A549 (cell line): ENCODE data around the gene CALML5. TPM values are rescaled to one million over a fixed set of nuclear protein-coding genes. Genes with fewer than 3 reads are reported as not detected.

Experiments
- ATAC-seq, 2 experiments: fragments of 200-7000 bp in 1 of 2; fragments of >200 bp in 1 of 2; cut with Nextera tagmentation in 1 of 2; cut with Tn5 transposase in 1 of 2; 3 replicates each; pipeline versions ENCODE4 v1.8.0 to v1.9.1; 2018 to 2020; ENCODE audit warnings: mild to moderate bottlenecking in 1 of 2, moderate library complexity in 1 of 2
- CTCF ChIA-PET: fragments of 300-600 bp; sonication (Branson Sonifier 250); formaldehyde crosslinking; extraction: SDS; loops from one replicate; lab custom pipeline; 2021; ENCODE audit warnings: antibody characterized with exemption, inconsistent platforms; lab: Yijun Ruan, JAX
- POLR2A ChIA-PET: fragments of 350-600 bp; formaldehyde crosslinking; extraction: SDS; loops from one replicate; lab custom pipeline; 2021; ENCODE audit warnings: antibody characterized with exemption, inconsistent platforms; lab: Yijun Ruan, JAX
- DNase-seq, 2 experiments: peaks; one replicate each; pipeline versions ENCODE4 v3.0.0 to v3.0.0-alpha.2; 2011 to 2016; ENCODE audit warnings: low read depth in 1 of 2, low spot score in 1 of 2
- FAIRE-seq: peaks from 2 replicates; lab custom pipeline; 2011; peaks lifted over from hg19 to GRCh38; lab: Jason Lieb, UNC
- H3K27ac ChIP-seq, 2 experiments: fragments of >200 bp; sonication (Bioruptor Twin); formaldehyde crosslinking; 3 replicates each; pipeline ENCODE4 v1.5.1; 2016 to 2017
- H3K4me1 ChIP-seq: fragments of >200 bp; sonication (Bioruptor Twin); formaldehyde crosslinking; 3 replicates; pipeline ENCODE4 v1.6.1; 2016
- H3K4me2 ChIP-seq: fragments of >200 bp; sonication (Bioruptor Twin); formaldehyde crosslinking; 3 replicates; pipeline ENCODE4 v1.6.1; 2016
- H3K4me3 ChIP-seq: fragments of >200 bp; sonication (Bioruptor Twin); formaldehyde crosslinking; 3 replicates; pipeline ENCODE4 v1.5.1; 2016
- H3K9me3 ChIP-seq: fragments of >200 bp; sonication (Bioruptor Twin); formaldehyde crosslinking; 3 replicates; pipeline ENCODE4 v1.6.1; 2016
- CBX8 ChIP-seq: fragments of 200-600 bp; sonication (generic); IDR thresholded peaks from 2 replicates; pipeline ENCODE4 v1.6.1; 2016
- CEBPB ChIP-seq, 2 experiments: fragments of >200 bp in 1 of 2; sonication (Bioruptor Twin) in 1 of 2; formaldehyde crosslinking in 1 of 2; IDR thresholded peaks; 2 replicates each; pipeline ENCODE4 v1.6.1; 2012 to 2016
- CTCF ChIP-seq: fragments of >200 bp; sonication (Bioruptor Twin); formaldehyde crosslinking; IDR thresholded peaks from 3 replicates; pipeline ENCODE4 v1.5.1; 2016
- EP300 ChIP-seq, 2 experiments: fragments of >200 bp; sonication (Bioruptor Twin); formaldehyde crosslinking; IDR thresholded peaks; 2 replicates in 1 of 2; 3 replicates in 1 of 2; pipeline ENCODE4 v1.6.1; 2016 to 2017
- ESRRA ChIP-seq: fragments of 150-350 bp; IDR thresholded peaks from 2 replicates; pipeline ENCODE4 v1.6.1; 2014; ENCODE audit warnings: mild to moderate bottlenecking, low read length, borderline replicate concordance
- FOSB ChIP-seq: fragments of 250-450 bp; sonication (Bioruptor Pico); IDR thresholded peaks from 2 replicates; pipeline ENCODE4 v1.5.0; 2020; ENCODE audit warnings: mild to moderate bottlenecking, moderate library complexity
- JUNB ChIP-seq: fragments of >200 bp; sonication (Bioruptor Twin); formaldehyde crosslinking; IDR thresholded peaks from 2 replicates; pipeline ENCODE4 v1.6.1; 2016
- KDM5A ChIP-seq: fragments of 200-600 bp; sonication (generic); IDR thresholded peaks from 2 replicates; pipeline ENCODE4 v1.6.1; 2016; ENCODE audit warnings: antibody characterized with exemption, mild to moderate bottlenecking
- MYC ChIP-seq: IDR thresholded peaks from 2 replicates; pipeline ENCODE4 v1.6.1; 2012; ENCODE audit warnings: mild to moderate bottlenecking, inconsistent platforms, low read length, improper control_type of control experiment, borderline replicate concordance
- NFE2L2 ChIP-seq: fragments of 150-350 bp; conservative IDR thresholded peaks from 2 replicates; pipeline ENCODE4 v1.6.1; 2014; ENCODE audit warnings: low read length
- POLR2A ChIP-seq: IDR thresholded peaks from 2 replicates; pipeline ENCODE4 v1.6.1; 2012; ENCODE audit warnings: mild to moderate bottlenecking, low read length
- RAD21 ChIP-seq, 2 experiments: fragments of >200 bp in 1 of 2; sonication (Bioruptor Twin) in 1 of 2; formaldehyde crosslinking in 1 of 2; IDR thresholded peaks in 1 of 2; conservative IDR thresholded peaks in 1 of 2; 2 replicates in 1 of 2; 3 replicates in 1 of 2; pipeline ENCODE4 v1.6.1; 2012 to 2018; ENCODE audit warnings: inconsistent platforms in 1 of 2
- REST ChIP-seq: fragments of 200-600 bp; sonication (generic); IDR thresholded peaks from 2 replicates; pipeline ENCODE4 v1.6.1; 2016; ENCODE audit warnings: antibody characterized with exemption, mild to moderate bottlenecking, moderate library complexity
- RFX5 ChIP-seq: fragments of 450-650 bp; IDR thresholded peaks from 2 replicates; pipeline ENCODE4 v1.7.1; 2014; ENCODE audit warnings: antibody characterized with exemption, mild to moderate bottlenecking, moderate library complexity
- ZC3H11A ChIP-seq: fragments of 450-650 bp; IDR thresholded peaks from 2 replicates; pipeline ENCODE4 v1.6.1; 2014; ENCODE audit warnings: antibody characterized with exemption, mild to moderate bottlenecking
- ZNF302 ChIP-seq: fragments of 250-450 bp; sonication (Bioruptor Pico); IDR thresholded peaks from 2 replicates; pipeline ENCODE4 v1.9.0; 2021; ENCODE audit warnings: inconsistent platforms, mild to moderate bottlenecking, moderate library complexity
- ZSCAN20 ChIP-seq: fragments of 250-450 bp; sonication (Bioruptor Pico); IDR thresholded peaks from 2 replicates; pipeline ENCODE4 v1.8.0; 2022; ENCODE audit warnings: mild to moderate bottlenecking, moderate library complexity
- WGBS: methylation state at CpG from one replicate; pipeline ENCODE4 v1.1.6; 2017; ENCODE audit errors: missing lambda C conversion rate; 5-methylcytosine and 5-hydroxymethylcytosine counted together
- polyA plus RNA-seq, 4 experiments: library from polyadenylated mRNA; depleted of rRNA in 3 of 4; stranded (reverse); fragments of >200 nt; fragmentation: RNase III in 1 of 4; extraction: RNeasy Plus Mini Kit Qiagen cat#74134 plus additional on column Dnase treatment in 1 of 4; gene quantifications; 2 replicates in 3 of 4; 3 replicates in 1 of 4; pipeline ENCODE4 v1.2.3, GENCODE V29; 2011 to 2017

Gene CALML5
- polyA plus RNA-seq, 2 of the 4 experiments (the other 2 are of a cell fraction) = not detected

GRCh38 chr10:5497289-5497688 is 2.1 kb downstream of the CALML5 start:
- ATAC-seq (no peak), DNase-seq (no peak), FAIRE-seq (peak; percentile 68)
- ChIA-PET POLR2A (no interaction called here), CTCF (no interaction called here)
- Histone ChIP-seq H3K4me1 (peaks cover 14% of the 10 kb centered on the region), H3K4me2 (no peak overlapping the region), H3K4me3 (no peak overlapping the region), H3K27ac (no peak overlapping the region), H3K9me3 (peaks cover 6% of the 10 kb centered on the region; the same call in 1 of the 3 replicates)
- 71% methylated on average over 6 of the region's 6 CpGs for WGBS
- TF ChIP-seq CBX8 (no peak), RAD21 (conservative IDR thresholded peaks at IDR 0.05 in 1 of 2, IDR thresholded peaks at IDR 0.05 in 1 of 2) (no peak), ZNF302 (CRISPR knock-in tag) (no peak)

GRCh38 chr10:5496261-5497250 is 2.8 kb downstream of the CALML5 start:
- CTCF ChIA-PET = interaction anchor here (1.3 kb wide), 1 partner anchor 126 kb away, joined by 3 read pairs; no protein-coding TSS in a partner anchor
- H3K9me3 ChIP-seq = peaks cover 13% of the 10 kb centered on the region; the same call in 2 of the 3 replicates
- no peak overlapping the region for H3K4me2 ChIP-seq
- WGBS = 92% methylated on average over 15 of the region's 25 CpGs
- DNase-seq (no peak), ATAC-seq (no peak), FAIRE-seq (no peak)
- POLR2A ChIA-PET = no interaction called here
- H3K4me3 ChIP-seq = no peak overlapping the region
- TF ChIP-seq ESRRA (no peak), NFE2L2 (no peak), JUNB (no peak), MYC (no peak), ZC3H11A (no peak), ZNF302 (CRISPR knock-in tag) (no peak), KDM5A (no peak), ZSCAN20 (CRISPR knock-in tag) (no peak), FOSB (CRISPR knock-in tag) (no peak), REST (no peak), CTCF (no peak), CEBPB (IDR thresholded peaks at IDR 0.05) (no peak), RFX5 (no peak), EP300 (IDR thresholded peaks at IDR 0.05) (no peak), POLR2A (no peak)
- H3K27ac ChIP-seq = 0 out of 6 replicates have a peak overlapping the region, but pooled peaks of 1 of the 2 experiments have one; percentile 47
- H3K4me1 ChIP-seq = peaks cover 14% of the 10 kb centered on the region
